ENCODE results near the gene SELENOH.

DNA sequence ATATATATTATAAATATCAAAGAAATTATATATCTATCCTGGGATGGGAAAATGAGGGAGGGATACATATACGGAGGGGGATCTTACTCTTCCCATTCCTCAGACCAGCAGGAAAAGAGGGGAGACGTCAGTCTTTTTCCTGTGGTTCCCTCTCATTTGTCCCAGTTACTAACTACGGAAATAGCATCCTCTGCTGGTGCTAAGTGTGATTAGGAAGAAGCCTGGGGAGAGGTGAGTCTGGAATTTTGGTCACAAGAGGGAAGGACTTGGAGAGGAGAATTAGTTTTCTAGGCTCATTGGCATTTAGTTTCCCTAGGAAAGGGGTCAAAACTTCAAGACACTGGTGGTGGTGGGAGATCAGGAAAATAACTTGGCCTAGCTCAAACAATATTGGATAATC, 40.9 kb upstream of the SELENOH start:
- TF ChIP-seq, protein P1, sequence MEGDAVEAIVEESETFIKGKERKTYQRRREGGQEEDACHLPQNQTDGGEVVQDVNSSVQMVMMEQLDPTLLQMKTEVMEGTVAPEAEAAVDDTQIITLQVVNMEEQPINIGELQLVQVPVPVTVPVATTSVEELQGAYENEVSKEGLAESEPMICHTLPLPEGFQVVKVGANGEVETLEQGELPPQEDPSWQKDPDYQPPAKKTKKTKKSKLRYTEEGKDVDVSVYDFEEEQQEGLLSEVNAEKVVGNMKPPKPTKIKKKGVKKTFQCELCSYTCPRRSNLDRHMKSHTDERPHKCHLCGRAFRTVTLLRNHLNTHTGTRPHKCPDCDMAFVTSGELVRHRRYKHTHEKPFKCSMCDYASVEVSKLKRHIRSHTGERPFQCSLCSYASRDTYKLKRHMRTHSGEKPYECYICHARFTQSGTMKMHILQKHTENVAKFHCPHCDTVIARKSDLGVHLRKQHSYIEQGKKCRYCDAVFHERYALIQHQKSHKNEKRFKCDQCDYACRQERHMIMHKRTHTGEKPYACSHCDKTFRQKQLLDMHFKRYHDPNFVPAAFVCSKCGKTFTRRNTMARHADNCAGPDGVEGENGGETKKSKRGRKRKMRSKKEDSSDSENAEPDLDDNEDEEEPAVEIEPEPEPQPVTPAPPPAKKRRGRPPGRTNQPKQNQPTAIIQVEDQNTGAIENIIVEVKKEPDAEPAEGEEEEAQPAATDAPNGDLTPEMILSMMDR (IDR thresholded peaks at IDR 0.05) = no peak
- TF ChIP-seq POLR2A (IDR thresholded peaks at IDR 0.05) (no peak), EP300 (IDR thresholded peaks at IDR 0.05; ENCODE audit: low read depth) (no peak), POLR2AphosphoS5 (IDR thresholded peaks at IDR 0.05) (no peak)
